Tibial artery (tissue), 4 donors: ENCODE results near the gene TMEM135.

ENCODE experiments used
- DNase-seq, 2 donors: peaks; one replicate each; pipeline ENCODE4 v3.0.0-alpha.2; 2019
- H3K27ac ChIP-seq, 2 donors: fragments of 200-600 bp; sonication (generic) in 1 of 2; 1 replicate in 1 of 2; 2 replicates in 1 of 2; pipeline ENCODE4 v1.5.1; 2018 to 2019; ENCODE audit warnings: mild to moderate bottlenecking in 1 of 2
- H3K27me3 ChIP-seq, 2 donors: fragments of 200-600 bp; sonication (generic) in 1 of 2; one replicate each; pipeline versions ENCODE4 v1.5.1 to v1.6.0; 2016 to 2019
- H3K36me3 ChIP-seq, 3 donors: fragments of 200-600 bp; sonication (generic) in 2 of 3; one replicate each; pipeline ENCODE4 v1.5.1; 2016 to 2019; ENCODE audit warnings: mild to moderate bottlenecking in 2 of 3
- H3K4me1 ChIP-seq, 4 donors: fragments of 200-600 bp; sonication (generic) in 2 of 4; 1 replicate in 3 of 4; 2 replicates in 1 of 4; pipeline ENCODE4 v1.5.1; 2016 to 2019
- H3K4me3 ChIP-seq, 2 donors: fragments of 200-600 bp; sonication (generic) in 1 of 2; 1 replicate in 1 of 2; 2 replicates in 1 of 2; pipeline ENCODE4 v1.5.1; 2018 to 2019; ENCODE audit warnings: mild to moderate bottlenecking in 2 of 2
- H3K9me3 ChIP-seq, 3 donors: fragments of 200-600 bp; sonication (generic) in 1 of 3; one replicate each; pipeline ENCODE4 v1.5.1; 2016 to 2019
- CTCF ChIP-seq, 2 experiments: fragments of 200-600 bp in 1 of 2; fragments of 450-650 bp in 1 of 2; IDR thresholded peaks; one replicate each; pipeline ENCODE4 v1.5.1; 2017 to 2019; ENCODE audit warnings: antibody characterized with exemption in 2 of 2, mild to moderate bottlenecking in 1 of 2, moderate library complexity in 1 of 2
- intact Hi-C: fragments of 100-400 bp; cut with DNase I; formaldehyde crosslinking; loops from one replicate; pipeline ENCODE4 v1.15.0; 2023; ENCODE audit warnings: low total_unique reads

Gene TMEM135

GRCh38 chr11:87290304-87290922 is 252.7 kb downstream of the TMEM135 start:
- no peak for DNase-seq

GRCh38 chr11:87292598-87292997 is 254.9 kb downstream of the TMEM135 start:
- Histone ChIP-seq H3K36me3 (no peaks in the 10 kb centered on the region), H3K27me3 (no peaks in the 10 kb centered on the region), H3K9me3 (no peaks in the 10 kb centered on the region), H3K4me1 (no peaks in the 10 kb centered on the region), H3K4me3 (no peak overlapping the region), H3K27ac (no peak overlapping the region)
- intact Hi-C loops, result loop anchor here (5.0 kb wide), 1 partner anchor 425 kb away; no protein-coding TSS in a partner anchor
- TF ChIP-seq CTCF (IDR thresholded peaks at IDR 0.05), result no peak
- no peak for DNase-seq

More at GRCh38 chr11:87290304-87290922, 252.7 kb downstream of the TMEM135 start:
- TF ChIP-seq CTCF (IDR thresholded peaks at IDR 0.05), result peak; percentile 62 to 75
- no peaks in the 10 kb centered on the region for H3K9me3 ChIP-seq
- no peak overlapping the region for H3K4me3 ChIP-seq
- H3K36me3 ChIP-seq, result no peaks in the 10 kb centered on the region
- no peaks in the 10 kb centered on the region for H3K4me1 ChIP-seq
- H3K27ac ChIP-seq, result no peak overlapping the region
- intact Hi-C loops, result loop anchor here (2.0 to 5.0 kb wide), 2 partner anchors 352 to 423 kb away; no protein-coding TSS in a partner anchor
- no peaks in the 10 kb centered on the region for H3K27me3 ChIP-seq

GRCh38 chr11:87295237-87295636 is 257.5 kb downstream of the TMEM135 start:
- Histone ChIP-seq H3K4me1 (no peaks in the 10 kb centered on the region), H3K27ac (no peak overlapping the region), H3K4me3 (no peak overlapping the region), H3K9me3 (no peaks in the 10 kb centered on the region), H3K36me3 (no peaks in the 10 kb centered on the region), H3K27me3 (no peaks in the 10 kb centered on the region)
- intact Hi-C loops, result no loop called here
- DNase-seq, result no peak
- TF ChIP-seq CTCF (IDR thresholded peaks at IDR 0.05), result no peak

GRCh38 chr11:87296627-87297026 is 258.9 kb downstream of the TMEM135 start:
- DNase-seq, result no peak
- Histone ChIP-seq H3K27ac (no peak overlapping the region), H3K4me3 (no peak overlapping the region), H3K4me1 (peaks cover 0 to 3% (median 0%) of the 10 kb centered on the region in 4 donors), H3K36me3 (no peaks in the 10 kb centered on the region), H3K9me3 (no peaks in the 10 kb centered on the region), H3K27me3 (no peaks in the 10 kb centered on the region)
- intact Hi-C loops, result no loop called here
- no peak for TF ChIP-seq CTCF (IDR thresholded peaks at IDR 0.05)

GRCh38 chr11:87298155-87298554 is 260.4 kb downstream of the TMEM135 start:
- no peak for TF ChIP-seq CTCF (IDR thresholded peaks at IDR 0.05)
- H3K4me3 ChIP-seq, result no peak overlapping the region
- intact Hi-C loops, result no loop called here

More at GRCh38 chr11:87298155-87298554, 260.4 kb downstream of the TMEM135 start:
- no peaks in the 10 kb centered on the region for H3K9me3 ChIP-seq
- no peak for DNase-seq
- H3K27me3 ChIP-seq, result no peaks in the 10 kb centered on the region
- H3K4me1 ChIP-seq, result peaks cover 0 to 3% (median 0%) of the 10 kb centered on the region in 4 donors
- H3K36me3 ChIP-seq, result no peaks in the 10 kb centered on the region
- H3K27ac ChIP-seq, result no peak overlapping the region
